ENCODE measurements around the gene PRPF18.
"Not testable (repeated sequence)": the region's sequence is repeated elsewhere in the genome, so short reads cannot be mapped to it uniquely, and the experiment has no call there.

Gene PRPF18, protein sequence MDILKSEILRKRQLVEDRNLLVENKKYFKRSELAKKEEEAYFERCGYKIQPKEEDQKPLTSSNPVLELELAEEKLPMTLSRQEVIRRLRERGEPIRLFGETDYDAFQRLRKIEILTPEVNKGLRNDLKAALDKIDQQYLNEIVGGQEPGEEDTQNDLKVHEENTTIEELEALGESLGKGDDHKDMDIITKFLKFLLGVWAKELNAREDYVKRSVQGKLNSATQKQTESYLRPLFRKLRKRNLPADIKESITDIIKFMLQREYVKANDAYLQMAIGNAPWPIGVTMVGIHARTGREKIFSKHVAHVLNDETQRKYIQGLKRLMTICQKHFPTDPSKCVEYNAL

GRCh38 chr10:13586676-13587355 is at the start of gene PRPF18:
PRPF18 (plus strand) TSS chr10:13586965; CDS start chr10:13587087, 122 bp downstream.
- DNase-seq (ENCODE audit: low read depth in 2 of 2): peak; percentile 86 to 94

DNA sequence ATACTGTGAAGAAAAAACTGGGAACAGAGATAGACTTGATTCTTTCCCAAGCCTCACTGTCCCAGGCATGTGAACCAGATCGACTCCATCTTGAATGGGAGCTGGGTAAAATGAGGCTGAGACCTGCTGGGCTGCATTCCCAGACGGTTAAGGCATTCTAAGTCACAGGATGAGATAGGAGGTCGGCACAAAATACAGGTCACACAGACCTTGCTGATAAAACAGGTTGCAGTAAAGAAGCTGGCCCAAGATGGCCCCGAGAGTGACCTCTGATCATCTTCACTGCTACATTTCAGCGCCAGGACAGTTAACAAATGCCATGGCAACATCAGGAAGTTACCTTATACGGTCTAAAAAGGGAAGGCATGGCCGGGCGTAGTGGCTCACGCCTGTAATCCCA is 48.8 kb upstream of the PRPF18 start:
- DNase-seq (ENCODE audit: low read depth in 2 of 2): not testable (repeated sequence)

DNA sequence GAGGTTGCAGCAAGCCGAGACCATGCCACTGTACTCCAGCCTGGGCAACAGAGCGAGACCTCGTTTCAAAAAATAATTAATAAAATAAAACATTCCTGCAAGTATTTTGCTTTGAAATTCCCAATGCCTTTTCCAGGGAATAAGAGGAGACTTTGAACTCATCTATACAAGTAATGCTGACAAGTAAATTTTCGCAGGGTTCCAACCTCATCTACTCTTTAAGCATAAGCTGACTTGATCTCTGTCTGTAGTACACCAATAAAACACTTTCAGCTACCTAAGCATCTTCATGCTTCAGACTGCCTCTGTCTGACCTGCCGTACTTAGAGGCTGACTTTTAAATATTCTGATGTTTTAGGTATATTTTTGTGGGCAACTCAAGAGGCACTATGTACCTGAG is 44.2 kb upstream of the PRPF18 start:
- no peak for DNase-seq (ENCODE audit: low read depth in 2 of 2)

GRCh38 chr10:13550802-13551201 is 36.0 kb upstream of the PRPF18 start:
- DNase-seq (ENCODE audit: low read depth in 2 of 2): no peak

DNA sequence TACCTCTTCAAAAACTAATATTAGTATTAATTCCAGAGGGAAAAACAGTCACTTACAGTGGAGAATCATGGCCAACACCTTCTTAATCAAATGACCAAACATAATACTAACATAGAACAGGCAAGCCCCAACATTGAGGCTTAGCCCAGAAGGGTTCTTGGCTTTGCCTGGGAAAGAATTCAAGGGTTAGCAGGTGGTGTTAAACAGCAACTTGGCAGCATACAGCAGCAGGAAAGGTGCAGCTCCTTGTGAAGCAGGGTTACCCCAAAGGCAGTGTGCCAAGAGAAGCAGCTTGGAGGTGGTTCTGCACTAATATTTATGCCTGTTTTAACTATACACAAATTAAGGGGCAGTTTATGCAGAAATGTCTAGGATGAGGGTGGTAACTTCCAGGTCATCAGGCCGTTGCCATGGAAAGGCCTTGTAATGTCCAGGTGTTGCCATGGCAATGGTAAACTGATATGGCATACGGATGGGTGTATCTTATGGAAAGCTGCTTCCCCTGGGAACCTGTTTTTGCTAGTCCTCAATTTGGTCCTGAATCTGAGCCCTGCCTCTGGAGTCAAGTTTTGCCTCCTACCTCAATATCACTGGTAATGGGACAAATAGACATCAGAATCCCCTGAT is 30.8 kb upstream of the PRPF18 start:
- DNase-seq (ENCODE audit: low read depth in 2 of 2): no peak

DNA sequence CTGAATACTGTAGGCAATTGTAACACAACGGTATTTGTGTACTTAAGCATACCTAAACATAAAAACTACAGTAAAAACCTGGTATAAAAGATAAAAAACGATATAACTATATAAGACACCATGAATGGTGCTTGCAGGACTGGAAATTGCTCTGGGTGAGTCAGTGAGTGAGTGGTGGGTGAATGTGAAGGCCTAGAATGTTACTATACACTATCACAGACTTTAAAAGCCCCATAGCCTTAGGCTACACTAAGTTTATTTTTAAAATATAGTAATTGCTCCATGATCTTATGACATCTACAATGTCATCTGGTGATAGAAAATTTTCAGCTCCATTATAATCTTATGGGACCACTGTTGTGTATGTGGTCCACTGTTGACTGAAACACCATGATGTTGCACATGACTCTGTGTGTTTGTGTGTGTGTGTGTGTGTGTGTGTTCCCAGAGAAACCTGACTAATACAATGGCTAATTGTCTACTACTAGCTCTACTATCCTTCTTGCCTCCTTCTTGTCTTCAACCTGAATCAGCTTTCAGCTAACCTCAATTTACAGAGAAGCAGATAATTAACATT is 27.6 kb upstream of the PRPF18 start:
- DNase-seq (ENCODE audit: low read depth in 2 of 2): no peak

DNA sequence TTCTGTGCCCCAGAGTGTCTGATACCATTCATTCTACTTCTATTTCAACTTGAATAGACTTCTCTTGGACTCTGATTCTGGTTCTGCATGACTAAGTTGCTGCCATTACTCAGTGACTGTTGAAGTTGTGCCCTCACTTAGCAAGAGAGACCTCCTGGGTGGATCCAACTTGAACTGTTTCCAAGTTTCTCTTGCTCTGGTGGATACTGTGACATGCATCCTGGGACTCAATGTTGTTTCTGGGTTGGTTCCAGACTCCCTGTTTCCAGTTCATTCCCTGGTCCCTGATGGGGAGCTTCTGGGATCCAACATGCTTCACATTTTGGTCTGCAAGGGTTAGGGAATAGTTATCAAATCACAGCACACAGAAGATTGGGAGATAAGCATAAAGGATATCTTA is 26.2 kb upstream of the PRPF18 start:
- DNase-seq (ENCODE audit: low read depth in 2 of 2): no peak

DNA sequence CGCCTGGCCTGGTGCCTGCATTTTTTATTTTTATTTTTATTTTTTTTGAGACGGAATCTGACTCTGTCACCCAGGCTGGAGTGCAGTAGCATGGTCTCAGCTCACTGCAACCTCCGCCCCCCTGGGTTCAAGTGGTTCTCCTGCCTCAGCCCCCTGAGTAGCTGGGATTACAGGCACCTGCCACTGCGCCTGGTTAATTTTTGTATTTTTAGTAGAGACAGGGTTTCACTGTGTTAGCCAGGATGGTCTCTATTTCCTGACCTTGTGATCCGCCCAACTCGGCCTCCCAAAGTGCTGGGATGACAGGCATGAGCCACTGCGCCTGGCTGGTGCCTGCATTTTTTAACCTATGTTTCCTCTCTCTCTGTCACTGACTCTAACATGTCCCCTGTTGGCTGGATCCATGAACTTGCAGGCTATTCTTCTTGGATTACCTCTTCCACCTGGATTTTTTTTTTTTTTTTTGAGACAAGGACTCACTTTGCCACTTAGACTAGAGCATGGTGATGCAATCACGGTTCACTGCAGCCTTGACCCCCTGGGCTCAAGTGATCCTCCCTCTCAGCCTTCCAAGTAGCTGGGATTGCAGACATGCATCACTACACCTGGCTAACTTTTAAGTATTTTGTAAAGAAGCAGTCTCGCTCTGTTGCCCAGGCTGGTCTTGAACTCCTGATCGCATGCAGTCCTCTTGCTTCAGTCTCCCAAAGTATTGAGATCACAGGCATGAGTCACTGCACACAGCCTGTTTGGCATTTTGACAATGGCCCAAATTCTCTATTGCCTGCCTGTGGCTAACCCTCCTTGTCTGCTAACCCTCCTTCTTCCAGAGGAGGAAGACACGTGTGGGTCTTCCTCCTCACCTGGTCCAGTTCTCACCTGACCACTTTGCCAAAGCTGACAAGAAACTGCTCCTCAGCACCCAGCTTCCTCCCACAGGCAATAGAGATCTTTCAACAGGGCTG is 23.0 kb upstream of the PRPF18 start:
- no peak for DNase-seq (ENCODE audit: low read depth in 2 of 2)

DNA sequence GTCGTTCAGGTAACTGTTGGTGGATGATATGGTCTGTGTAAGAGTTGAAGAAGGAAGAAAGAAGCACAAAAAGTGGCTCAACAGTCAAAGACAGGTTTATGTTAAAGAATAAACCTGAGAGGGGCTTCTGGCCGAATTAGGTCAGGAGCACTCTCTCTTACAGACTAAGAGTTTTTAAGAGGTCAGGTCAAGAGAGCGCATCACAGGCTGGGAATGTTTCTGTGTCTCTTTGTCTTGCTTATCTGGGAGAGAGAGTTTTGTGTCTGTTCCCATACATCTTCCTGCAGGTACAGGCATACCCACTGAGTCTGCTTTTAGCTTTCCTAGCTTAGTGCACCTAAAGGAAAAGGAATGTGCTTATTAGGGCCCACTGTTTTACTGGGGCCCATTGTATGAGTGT is 22.2 kb upstream of the PRPF18 start:
- no peak for DNase-seq (ENCODE audit: low read depth in 2 of 2)

GRCh38 chr10:13567030-13567429 is 19.7 kb upstream of the PRPF18 start:
- no peak for DNase-seq (ENCODE audit: low read depth in 2 of 2)

- DNase-seq (ENCODE audit: low read depth in 2 of 2): no peak
These were observed 15.2 kb upstream of the PRPF18 start for GRCh38 chr10:13571541-13571940.

- DNase-seq (ENCODE audit: low read depth in 2 of 2): no peak
These were observed 12.8 kb upstream of the PRPF18 start for GRCh38 chr10:13573960-13574359.

GRCh38 chr10:13585195-13585751 is 1.5 kb upstream of the PRPF18 start:
- no peak for DNase-seq (ENCODE audit: low read depth in 2 of 2)

DNA sequence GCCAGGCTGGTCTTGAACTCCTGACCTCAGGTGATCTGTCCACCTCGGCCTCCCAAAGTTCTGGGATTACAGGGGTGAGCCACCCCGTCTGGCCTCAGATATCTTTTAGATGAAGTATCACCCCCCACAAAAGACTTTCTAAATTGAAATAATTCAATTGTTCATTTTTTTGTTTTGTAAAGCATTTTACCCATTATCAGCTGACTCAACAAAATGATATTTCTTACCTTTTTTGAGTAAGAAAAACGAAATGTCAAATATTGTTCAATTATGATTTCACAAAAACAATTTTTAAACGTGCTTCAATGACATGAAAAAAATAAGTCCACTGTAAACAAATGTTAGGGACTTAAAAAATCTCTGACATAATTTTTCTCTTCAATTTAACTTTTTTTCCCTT is 822 bp upstream of the PRPF18 start:
- no peak for DNase-seq (ENCODE audit: low read depth in 2 of 2)

GRCh38 chr10:13587391-13587790 is 626 bp downstream of the PRPF18 start:
- DNase-seq (ENCODE audit: low read depth in 2 of 2): no peak

- no peak for DNase-seq (ENCODE audit: low read depth in 2 of 2)
These were observed 2.6 kb downstream of the PRPF18 start for GRCh38 chr10:13589316-13589715.

DNA sequence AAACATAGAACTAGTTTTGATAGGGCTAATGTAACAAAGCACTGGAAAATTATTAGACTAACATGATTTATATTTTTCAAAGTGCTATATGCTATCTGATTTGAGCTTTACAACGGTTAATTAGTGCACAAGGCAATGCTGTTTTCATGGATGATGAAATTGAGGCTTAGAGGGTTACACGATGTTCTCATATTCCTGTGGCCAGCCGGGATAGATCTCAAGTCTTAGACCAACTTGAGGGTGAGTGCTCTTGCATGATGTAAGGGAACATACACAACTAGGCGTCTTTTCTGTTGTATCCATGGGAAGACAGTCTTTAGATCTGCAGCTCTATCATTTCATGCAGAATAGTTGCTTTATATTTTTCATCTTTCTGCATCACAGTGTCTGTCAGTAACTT is 4.1 kb downstream of the PRPF18 start:
- no peak for DNase-seq (ENCODE audit: low read depth in 2 of 2)

DNA sequence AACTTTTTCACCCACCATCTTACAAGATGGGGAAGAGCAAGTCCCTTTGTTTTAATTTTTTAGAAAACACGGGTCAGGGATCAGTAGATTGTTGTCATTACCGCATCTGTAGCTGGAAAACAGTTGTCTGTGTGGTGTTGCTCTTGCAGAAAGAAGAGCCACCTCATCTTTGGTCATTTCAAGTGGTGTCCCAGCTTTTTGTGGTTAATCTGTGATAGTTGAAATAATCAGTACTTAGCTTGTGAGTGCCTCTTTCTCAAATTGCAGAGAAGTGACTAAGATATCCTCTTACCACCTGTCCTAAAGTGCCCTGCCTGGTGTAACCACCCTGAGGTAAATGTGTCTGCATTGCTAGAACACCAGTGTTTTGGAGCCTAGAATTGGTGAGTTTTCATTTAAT is 5.5 kb downstream of the PRPF18 start:
- DNase-seq (ENCODE audit: low read depth in 2 of 2): no peak

DNA sequence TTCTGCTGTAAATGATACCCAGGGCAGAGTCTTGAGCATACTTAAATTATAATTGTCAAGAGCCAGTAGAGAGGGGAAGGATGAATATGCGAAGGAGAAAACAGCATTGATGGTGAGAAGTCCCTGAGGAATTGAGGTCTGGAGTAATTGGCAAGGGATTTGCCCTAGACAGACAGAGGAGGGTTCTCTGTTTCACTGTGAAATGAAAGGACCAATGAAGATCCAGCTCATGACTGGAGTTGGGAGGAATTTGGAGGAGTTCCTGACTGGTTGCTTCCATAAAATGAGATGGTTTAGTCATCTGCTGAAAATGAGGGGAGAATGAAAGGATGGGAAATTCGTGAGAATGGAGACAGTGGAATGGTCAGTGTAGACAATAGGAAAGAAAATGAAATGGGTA is 6.8 kb downstream of the PRPF18 start:
- no peak for DNase-seq (ENCODE audit: low read depth in 2 of 2)

DNA sequence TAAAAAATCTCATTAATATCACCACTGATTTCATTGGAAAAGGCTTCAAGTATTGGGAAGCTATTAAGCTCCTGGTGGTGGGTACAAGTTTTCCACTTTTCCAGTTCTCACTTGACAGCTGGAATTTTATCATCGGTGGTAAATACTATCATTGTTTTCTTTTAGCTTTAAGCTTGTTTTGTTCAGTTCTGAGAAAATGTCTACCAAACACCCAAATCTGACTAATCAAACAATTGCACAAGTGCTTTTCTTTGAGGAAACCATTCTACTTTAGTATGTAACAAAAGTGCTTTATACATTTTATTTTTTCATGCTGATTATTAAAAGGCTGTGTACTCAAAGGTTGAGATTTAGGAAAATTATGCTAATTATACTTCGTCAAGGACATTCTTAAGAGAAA is 7.9 kb downstream of the PRPF18 start:
- DNase-seq (ENCODE audit: low read depth in 2 of 2): no peak

GRCh38 chr10:13597909-13598308 is 11.1 kb downstream of the PRPF18 start:
- DNase-seq (ENCODE audit: low read depth in 2 of 2): no peak
